K562 (cell line): ENCODE data around the gene PRDM12. TPM values are rescaled to one million over a fixed set of nuclear protein-coding genes. Genes with fewer than 3 reads are reported as not detected.

Source experiments
- ATAC-seq: fragments of 200-7000 bp; cut with Tn5 transposase; 3 replicates; pipeline ENCODE4 v1.9.1; 2020; ENCODE audit warnings: moderate library complexity
- BruUV-seq: library from RNA; stranded (reverse); fragments of 400-500 nt; replicated peaks from 2 replicates; lab custom pipeline; 2021; lab: Mats Ljungman, UMichigan
- CTCF ChIA-PET: fragments of 300-600 bp; formaldehyde crosslinking; extraction: SDS; loops from one replicate; lab custom pipeline; 2021; ENCODE audit warnings: low intra/inter-chr PET ratio; lab: Yijun Ruan, JAX
- POLR2A ChIA-PET: fragments of 300-600, 350-650 bp; sonication (Branson Sonifier 250); formaldehyde crosslinking; extraction: SDS; loops from one replicate; lab custom pipeline; 2021; ENCODE audit warnings: antibody characterized with exemption, inconsistent platforms; lab: Yijun Ruan, JAX
- DNase-seq, 4 experiments: peaks; one replicate each; pipeline versions ENCODE4 v3.0.0 to v3.0.0-alpha.2; 2011 to 2018; ENCODE audit warnings: low spot score in 3 of 4, mixed read lengths in 3 of 4; ENCODE audit errors: extremely low read depth in 1 of 4
- FAIRE-seq: peaks from 2 replicates; lab custom pipeline; 2011; peaks lifted over from hg19 to GRCh38; lab: Jason Lieb, UNC
- H2AFZ ChIP-seq: 2 replicates; pipeline ENCODE4 v1.6.0; 2011; ENCODE audit warnings: low read depth, low read length, control low read depth, inconsistent platforms
- H3K27ac ChIP-seq: fragments of 200-600 bp; 3 replicates; pipeline ENCODE4 v1.8.0; 2011; ENCODE audit warnings: low read depth, mild to moderate bottlenecking, control low read depth, inconsistent platforms, low read length, moderate library complexity, mixed read lengths; ENCODE audit errors: extremely low read depth
- H3K27me3 ChIP-seq, 2 experiments: fragments of 300-600 bp in 1 of 2; 2 replicates in 1 of 2; 3 replicates in 1 of 2; pipeline versions ENCODE4 v1.6.0 to v1.8.0; 2011; ENCODE audit warnings: inconsistent platforms in 2 of 2, low read length in 2 of 2, mild to moderate bottlenecking in 1 of 2, mixed read lengths in 1 of 2, moderate library complexity in 1 of 2; ENCODE audit not compliant: control insufficient read depth in 2 of 2, insufficient read depth in 2 of 2
- H3K36me3 ChIP-seq: fragments of 300-600 bp; 3 replicates; pipeline ENCODE4 v1.8.0; 2011; ENCODE audit warnings: mild to moderate bottlenecking, low read length, inconsistent platforms; ENCODE audit not compliant: control insufficient read depth, insufficient read depth
- H3K4me1 ChIP-seq, 2 experiments: fragments of 200-600 bp in 1 of 2; replicated peaks in 1 of 2; 2 replicates in 1 of 2; 3 replicates in 1 of 2; pipeline versions ENCODE4 v1.5.1 to v1.8.0; 2011; ENCODE audit warnings: inconsistent platforms in 2 of 2, low read length in 2 of 2, mild to moderate bottlenecking in 1 of 2, mixed read lengths in 1 of 2, moderate library complexity in 1 of 2; ENCODE audit not compliant: control insufficient read depth in 2 of 2, insufficient read depth in 2 of 2
- H3K4me2 ChIP-seq: 2 replicates; pipeline ENCODE4 v1.6.1; 2011; ENCODE audit warnings: low read length, control low read depth, inconsistent platforms, mixed read lengths; ENCODE audit not compliant: insufficient read depth
- H3K4me3 ChIP-seq: fragments of 200-600 bp; sonication (generic), shearing (Covaris generic); 2 replicates; pipeline ENCODE4 v1.5.1; 2016; ENCODE audit warnings: control low read depth, inconsistent platforms
- H3K79me2 ChIP-seq: fragments of 200-600 bp; 3 replicates; pipeline ENCODE4 v1.8.0; 2011; ENCODE audit warnings: low read length, inconsistent platforms; ENCODE audit not compliant: control insufficient read depth, insufficient read depth
- H3K9ac ChIP-seq, 2 experiments: 2 replicates each; pipeline versions ENCODE4 v1.6.0 to v1.6.1; 2011; ENCODE audit warnings: low read depth in 2 of 2, low read length in 2 of 2, control low read depth in 1 of 2, inconsistent platforms in 1 of 2, mild to moderate bottlenecking in 1 of 2, mixed read lengths in 1 of 2; ENCODE audit not compliant: insufficient read depth in 1 of 2
- H3K9me1 ChIP-seq: one replicate; pipeline ENCODE4 v1.6.0; 2011; ENCODE audit warnings: inconsistent platforms, mild to moderate bottlenecking, low read length, moderate library complexity; ENCODE audit not compliant: control insufficient read depth, insufficient read depth
- H3K9me3 ChIP-seq: replicated peaks from 2 replicates; pipeline ENCODE4 v1.5.1; 2011; ENCODE audit warnings: low read depth, low read length, inconsistent platforms; ENCODE audit not compliant: control insufficient read depth, insufficient read depth
- H4K20me1 ChIP-seq: replicated peaks from 2 replicates; pipeline ENCODE4 v1.6.1; 2011; ENCODE audit warnings: low read length, inconsistent platforms, mixed read lengths; ENCODE audit not compliant: control insufficient read depth, insufficient read depth
- AFF1 ChIP-seq, 2 experiments: fragments of 450-650 bp; IDR thresholded peaks; 2 replicates each; pipeline ENCODE4 v1.6.1; 2018; ENCODE audit warnings: mild to moderate bottlenecking in 2 of 2, low read depth in 1 of 2; ENCODE audit not compliant: partially characterized antibody in 2 of 2
- CAMTA2 ChIP-seq: fragments of 250-450 bp; sonication (Bioruptor Pico); conservative IDR thresholded peaks from 2 replicates; pipeline ENCODE4 v1.5.1; 2022
- CHCHD3 ChIP-seq: fragments of 250-450 bp; sonication (Bioruptor Pico); IDR thresholded peaks from 2 replicates; pipeline ENCODE4 v2.1.2; 2022; ENCODE audit warnings: mild to moderate bottlenecking
- DACH1 ChIP-seq: fragments of 450-650 bp; IDR thresholded peaks from 2 replicates; pipeline ENCODE4 v1.6.1; 2018; ENCODE audit not compliant: partially characterized antibody
- DDX20 ChIP-seq: fragments of 450-650 bp; IDR thresholded peaks from 2 replicates; pipeline ENCODE4 v1.6.1; 2016; ENCODE audit warnings: missing genetic modification characterization, low read depth, mild to moderate bottlenecking, missing compliant biosample characterization, moderate library complexity
- E2F3 ChIP-seq: fragments of 250-450 bp; sonication (Bioruptor Pico); IDR thresholded peaks from 2 replicates; pipeline ENCODE4 v1.4.0; 2020; ENCODE audit warnings: mild to moderate bottlenecking
- MED1 ChIP-seq: sonication (generic); formaldehyde crosslinking; IDR thresholded peaks from 2 replicates; pipeline ENCODE4 v1.8.1; 2023; ENCODE audit warnings: missing genetic modification reagents, borderline replicate concordance
- MEF2D ChIP-seq: conservative IDR thresholded peaks from 2 replicates; pipeline ENCODE4 v1.6.1; 2016; ENCODE audit warnings: low read depth, missing genetic modification characterization, missing compliant biosample characterization
- RB1 ChIP-seq: fragments of 450-650 bp; IDR thresholded peaks from 2 replicates; pipeline ENCODE4 v1.6.1; 2017; ENCODE audit warnings: low read depth, mild to moderate bottlenecking
- SRSF9 ChIP-seq: fragments of 200-400 bp; formaldehyde crosslinking; IDR thresholded peaks from 2 replicates; pipeline ENCODE4 v1.6.1; 2017; ENCODE audit warnings: low read depth, low read length, borderline replicate concordance
- THRAP3 ChIP-seq: fragments of 450-650 bp; IDR thresholded peaks from 2 replicates; pipeline ENCODE4 v1.6.1; 2016; ENCODE audit warnings: mild to moderate bottlenecking, inconsistent platforms, borderline replicate concordance
- ZNF174 ChIP-seq: fragments of 250-450 bp; sonication (Bioruptor Pico); IDR thresholded peaks from 2 replicates; pipeline ENCODE4 v1.4.0; 2020; ENCODE audit warnings: mild to moderate bottlenecking
- ZNF644 ChIP-seq: fragments of 200-800 bp; sonication (Bioruptor generic); IDR thresholded peaks from 2 replicates; pipeline ENCODE4 v1.6.1; 2016; ENCODE audit warnings: low read depth, missing genetic modification characterization, missing compliant biosample characterization
- ZZZ3 ChIP-seq: fragments of 450-650 bp; IDR thresholded peaks from 2 replicates; pipeline ENCODE4 v1.6.1; 2016; ENCODE audit warnings: antibody characterized with exemption, mild to moderate bottlenecking, moderate library complexity
- WGBS: fragments of 100-300 bp; shearing (Covaris generic); methylation state at CpG from one replicate; pipeline ENCODE4 v1.1.6; 2016; ENCODE audit warnings: low coverage, mixed read lengths; ENCODE audit not compliant: insufficient coverage; ENCODE audit errors: missing lambda C conversion rate; 5-methylcytosine and 5-hydroxymethylcytosine counted together
- in situ Hi-C: fragments of 300-500 bp; cut with MboI; formaldehyde crosslinking; loops from 4 replicates; pipeline ENCODE4 v1.15.0; 2018; ENCODE audit warnings: inconsistent platforms, mixed read lengths
- intact Hi-C: fragments of 100-400 bp; cut with micrococcal nuclease; formaldehyde crosslinking; loops from 2 replicates; pipeline ENCODE4 v1.14.2; 2022
- polyA plus RNA-seq, 8 experiments: library from polyadenylated mRNA; depleted of rRNA in 4 of 8; stranded (reverse) in 5 of 8; unstranded in 3 of 8; fragments of >200 nt; fragmentation: Nextera tagmentation in 2 of 8; fragmentation: Illumina TruSeq in 1 of 8; extraction: Ambion mirVana in 2 of 8; extraction: Trizol in 1 of 8; gene quantifications; 2 replicates each; pipeline versions ENCODE4 v1.2.1 to v1.2.3, GENCODE V29; 2011 to 2014; ENCODE audit warnings: inconsistent platforms in 1 of 8, missing spikeins in 1 of 8
- total RNA-seq, 7 experiments: library from RNA; depleted of rRNA in 6 of 7; stranded (reverse); fragments of >200 nt in 6 of 7; fragmentation: Illumina TruSeq in 2 of 7; extraction: Trizol in 2 of 7; gene quantifications; 2 replicates each; pipeline versions ENCODE4 v1.2.1 to v1.2.3, GENCODE V29; 2011 to 2021; ENCODE audit warnings: low replicate concordance in 1 of 7
- TF ChIP-seq, protein P1 (sequence below): sonication (generic); formaldehyde crosslinking; IDR thresholded peaks from 2 replicates; pipeline ENCODE4 v1.8.0; 2022; ENCODE audit warnings: missing genetic modification reagents, mild to moderate bottlenecking, borderline replicate concordance
- TF ChIP-seq, protein P2 (sequence below): fragments of 250-450 bp; sonication (Bioruptor Pico); IDR thresholded peaks from 2 replicates; pipeline ENCODE4 v1.8.0; 2021; ENCODE audit warnings: moderate library complexity, mild to moderate bottlenecking, inconsistent platforms
- TF ChIP-seq, protein P3 (sequence below): fragments of 450-650 bp; IDR thresholded peaks from 2 replicates; pipeline ENCODE4 v1.6.1; 2016

Gene PRDM12
- total and polyA plus RNA-seq, 9 of the 15 experiments (the other 6 are each of a cell fraction or from before 2014, with no cell fraction given): 0.04 to 0.22 (median 0.07) TPM; not detected in 3

DNA sequence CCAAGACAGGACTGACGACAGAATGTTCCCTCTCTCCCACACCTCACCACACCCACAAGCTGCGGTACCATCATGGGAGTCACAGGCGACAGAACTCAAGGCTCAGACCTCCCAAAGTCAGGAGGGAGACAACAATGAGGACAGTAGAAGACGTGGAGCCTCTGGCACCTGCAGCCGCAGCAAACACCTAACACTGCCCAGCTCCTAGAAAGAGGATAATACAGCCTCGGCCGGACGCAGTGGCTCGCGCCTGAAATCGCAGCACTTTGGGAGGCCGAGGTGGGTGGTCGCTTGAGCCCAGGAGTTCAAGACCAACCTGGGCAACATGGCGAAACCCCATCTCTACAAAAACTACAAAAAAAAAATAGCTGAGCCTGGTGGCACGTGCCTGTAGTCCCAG lies 13.2 kb upstream of the PRDM12 start:
- FAIRE-seq: no peak
- Histone ChIP-seq H4K20me1 (no peaks in the 10 kb centered on the region), H3K4me3 (no peak overlapping the region), H2AFZ (no peak overlapping the region), H3K9ac (no peak overlapping the region; a peak in 1 of 4 replicates), H3K27ac (no peak overlapping the region), H3K27me3 (peaks cover 20 to 38% of the 10 kb centered on the region in 2 experiments), H3K9me3 (no peaks in the 10 kb centered on the region; the same call in 1 of the 2 replicates), H3K36me3 (no peaks in the 10 kb centered on the region), H3K4me2 (no peak overlapping the region), H3K79me2 (no peaks in the 10 kb centered on the region), H3K9me1 (no peaks in the 10 kb centered on the region), H3K4me1 (no peaks in the 10 kb centered on the region; a peak in 1 of 5 replicates)
- ATAC-seq: no peak; the same call in 2 of the 3 replicates
- WGBS: 12% methylated on average over 15 of the region's 15 CpGs
- BruUV-seq: no TSS peak
- in situ Hi-C loops (no loop called here), intact Hi-C loops (no loop called here)
- DNase-seq: no peak
- POLR2A ChIA-PET: interaction anchor here (0.9 kb wide), 1 partner anchor 13 kb away, joined by 5 read pairs; no protein-coding TSS in a partner anchor
- CTCF ChIA-PET: no interaction called here
- no peak for TF ChIP-seq DACH1
- TF ChIP-seq MED1 (CRISPR knock-in tag): no peak
- TF ChIP-seq CHCHD3: no peak
- no peak for TF ChIP-seq AFF1 (IDR thresholded peaks at IDR 0.05; ENCODE audit: low read depth in 1 of 2, partially characterized antibody in 2 of 2)
- TF ChIP-seq, protein P1, sequence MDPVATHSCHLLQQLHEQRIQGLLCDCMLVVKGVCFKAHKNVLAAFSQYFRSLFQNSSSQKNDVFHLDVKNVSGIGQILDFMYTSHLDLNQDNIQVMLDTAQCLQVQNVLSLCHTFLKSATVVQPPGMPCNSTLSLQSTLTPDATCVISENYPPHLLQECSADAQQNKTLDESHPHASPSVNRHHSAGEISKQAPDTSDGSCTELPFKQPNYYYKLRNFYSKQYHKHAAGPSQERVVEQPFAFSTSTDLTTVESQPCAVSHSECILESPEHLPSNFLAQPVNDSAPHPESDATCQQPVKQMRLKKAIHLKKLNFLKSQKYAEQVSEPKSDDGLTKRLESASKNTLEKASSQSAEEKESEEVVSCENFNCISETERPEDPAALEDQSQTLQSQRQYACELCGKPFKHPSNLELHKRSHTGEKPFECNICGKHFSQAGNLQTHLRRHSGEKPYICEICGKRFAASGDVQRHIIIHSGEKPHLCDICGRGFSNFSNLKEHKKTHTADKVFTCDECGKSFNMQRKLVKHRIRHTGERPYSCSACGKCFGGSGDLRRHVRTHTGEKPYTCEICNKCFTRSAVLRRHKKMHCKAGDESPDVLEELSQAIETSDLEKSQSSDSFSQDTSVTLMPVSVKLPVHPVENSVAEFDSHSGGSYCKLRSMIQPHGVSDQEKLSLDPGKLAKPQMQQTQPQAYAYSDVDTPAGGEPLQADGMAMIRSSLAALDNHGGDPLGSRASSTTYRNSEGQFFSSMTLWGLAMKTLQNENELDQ (CRISPR knock-in tag): no peak
- no peak for TF ChIP-seq RB1
- TF ChIP-seq CAMTA2 (CRISPR knock-in tag): no peak
- TF ChIP-seq THRAP3: no peak
- no peak for TF ChIP-seq DDX20 (tag)
- TF ChIP-seq ZNF644 (tag): no peak
- TF ChIP-seq E2F3: no peak
- TF ChIP-seq, protein P2, sequence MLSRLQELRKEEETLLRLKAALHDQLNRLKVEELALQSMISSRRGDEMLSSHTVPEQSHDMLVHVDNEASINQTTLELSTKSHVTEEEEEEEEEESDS (CRISPR knock-in tag): no peak
- TF ChIP-seq, protein P3, sequence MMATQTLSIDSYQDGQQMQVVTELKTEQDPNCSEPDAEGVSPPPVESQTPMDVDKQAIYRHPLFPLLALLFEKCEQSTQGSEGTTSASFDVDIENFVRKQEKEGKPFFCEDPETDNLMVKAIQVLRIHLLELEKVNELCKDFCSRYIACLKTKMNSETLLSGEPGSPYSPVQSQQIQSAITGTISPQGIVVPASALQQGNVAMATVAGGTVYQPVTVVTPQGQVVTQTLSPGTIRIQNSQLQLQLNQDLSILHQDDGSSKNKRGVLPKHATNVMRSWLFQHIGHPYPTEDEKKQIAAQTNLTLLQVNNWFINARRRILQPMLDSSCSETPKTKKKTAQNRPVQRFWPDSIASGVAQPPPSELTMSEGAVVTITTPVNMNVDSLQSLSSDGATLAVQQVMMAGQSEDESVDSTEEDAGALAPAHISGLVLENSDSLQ: no peak
- no peak for TF ChIP-seq MEF2D
- TF ChIP-seq ZNF174 (CRISPR knock-in tag): no peak
- no peak for TF ChIP-seq ZZZ3
- no peak for TF ChIP-seq SRSF9
